ENCODE measurements around the gene ATP8B3.

Gene ATP8B3

DNA sequence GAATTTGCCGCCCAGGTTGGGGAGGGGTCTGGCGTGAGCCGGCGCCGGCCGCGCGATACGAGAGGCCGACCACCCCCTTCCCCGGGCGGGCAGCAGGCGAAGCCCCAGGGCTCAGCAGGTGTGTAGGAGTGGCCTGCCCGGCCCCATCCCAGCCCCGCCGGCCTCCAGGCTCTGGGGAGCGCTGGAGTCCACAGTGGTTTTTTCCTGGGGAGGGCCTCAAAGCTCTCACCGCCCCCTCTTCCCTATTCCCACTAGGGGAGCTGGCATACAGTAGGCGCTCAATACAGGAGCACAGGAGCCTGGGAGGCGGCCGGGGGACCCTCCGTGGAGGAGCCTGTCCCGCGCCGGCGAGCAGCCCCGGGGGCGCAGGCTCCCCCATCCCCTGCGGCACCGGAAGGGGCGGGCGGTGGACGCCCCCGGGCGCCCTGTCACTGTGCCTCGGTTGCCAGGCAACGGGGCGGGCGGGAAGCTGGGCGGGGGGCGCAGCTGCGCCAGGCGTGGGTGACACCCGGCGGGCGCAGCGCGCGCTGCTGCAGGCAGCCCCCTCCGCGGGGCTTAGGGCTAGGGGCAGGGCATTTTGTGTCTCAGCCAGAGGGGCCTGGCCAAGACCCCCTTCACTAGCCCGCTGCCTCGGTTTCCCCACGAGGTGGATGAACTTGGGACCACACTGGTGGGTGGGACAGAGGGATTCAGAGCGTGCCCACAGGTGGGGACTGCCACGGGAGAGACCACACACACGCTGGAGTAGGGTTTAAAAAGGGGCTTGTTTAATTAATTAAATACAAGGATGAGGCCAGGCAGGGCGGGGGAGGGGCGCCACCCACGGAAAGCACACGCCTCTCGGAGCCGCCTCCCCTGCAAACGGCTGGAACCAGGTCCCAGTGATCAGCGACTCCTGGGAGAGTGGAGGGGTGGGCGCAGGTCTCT lies 39.8 kb upstream of the ATP8B3 start:
- DNase-seq: no peak

DNA sequence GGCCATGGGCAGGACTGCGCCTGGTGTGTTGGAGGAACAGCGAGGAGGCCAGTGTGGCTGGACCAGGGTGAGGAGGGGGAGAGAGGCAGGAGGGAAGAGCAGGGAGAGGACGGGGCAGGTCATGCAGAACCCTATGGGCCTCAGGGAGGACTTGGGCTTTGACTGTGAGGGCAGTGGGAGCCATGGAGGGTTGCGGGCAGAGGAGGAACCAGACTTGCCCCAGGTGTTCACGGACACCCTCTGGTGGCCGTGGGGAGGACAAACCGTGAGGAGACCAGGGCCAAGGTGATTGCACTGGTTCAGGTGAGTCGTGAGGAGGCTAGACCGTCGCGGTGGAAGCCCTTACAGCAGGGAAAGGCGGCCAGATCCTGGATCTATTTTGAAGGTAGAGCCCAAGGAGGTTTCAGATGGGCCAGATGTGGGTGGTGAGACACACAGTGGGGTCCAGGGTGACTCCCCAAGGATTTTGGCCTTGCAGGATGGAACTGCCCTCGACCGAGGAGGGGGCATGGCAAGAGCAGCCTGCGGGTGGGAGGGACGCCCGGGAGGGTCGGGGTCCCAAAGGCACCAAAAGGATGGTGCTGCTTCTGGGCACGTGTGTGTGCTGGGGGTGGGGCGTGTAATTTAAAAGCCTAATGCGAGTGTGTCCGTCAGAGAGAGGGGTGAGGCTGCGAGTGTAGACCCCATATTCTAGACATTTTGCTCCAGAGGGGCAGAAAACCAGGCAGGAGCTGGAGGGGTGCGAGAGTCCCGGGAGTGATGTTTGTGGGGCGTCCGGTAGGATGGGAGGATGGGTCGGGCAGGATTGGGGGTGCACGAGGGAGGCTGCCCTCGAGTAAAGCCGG lies 39.0 kb upstream of the ATP8B3 start:
- no peak for DNase-seq

DNA sequence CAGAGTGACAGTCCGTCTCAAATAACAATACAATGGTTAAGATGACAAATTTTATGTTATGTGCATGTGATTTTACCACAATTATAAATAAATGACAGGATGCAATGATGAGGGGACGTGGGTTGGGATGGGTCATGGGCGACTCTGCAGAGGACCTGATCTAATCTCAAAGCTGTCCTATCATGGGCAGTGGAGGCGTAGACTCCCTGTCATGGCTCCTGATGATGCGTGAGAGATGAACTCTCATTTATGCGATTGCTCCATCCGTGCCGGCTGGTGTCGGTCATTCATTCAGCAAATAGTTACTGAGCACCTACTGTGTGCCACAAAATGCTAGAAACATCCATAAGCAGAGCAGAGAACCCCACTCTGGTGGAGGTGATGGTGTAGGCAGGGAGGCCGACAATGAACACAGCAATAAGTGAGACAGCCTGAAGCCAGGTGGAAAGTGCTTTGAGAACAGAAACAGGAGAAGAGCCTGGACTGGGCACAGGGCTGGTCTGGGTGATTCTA lies 37.9 kb upstream of the ATP8B3 start:
- DNase-seq: no peak

DNA sequence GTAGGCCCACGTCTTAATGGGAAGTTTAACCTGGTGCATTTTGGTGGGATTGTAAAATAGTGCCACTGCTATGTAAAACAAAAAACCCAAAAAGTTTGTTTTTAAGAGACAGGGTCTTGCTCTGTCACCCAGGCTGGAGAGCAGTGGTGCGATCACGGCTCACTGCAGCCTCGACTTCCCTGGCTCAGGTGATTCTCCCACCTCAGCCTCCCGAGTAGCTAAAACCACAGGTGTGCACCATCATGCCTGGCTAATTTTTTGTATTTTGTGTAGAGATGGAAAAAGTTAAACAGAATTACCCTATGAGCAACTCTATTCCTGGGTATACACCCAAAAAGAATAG lies 37.0 kb upstream of the ATP8B3 start:
- DNase-seq: no peak

DNA sequence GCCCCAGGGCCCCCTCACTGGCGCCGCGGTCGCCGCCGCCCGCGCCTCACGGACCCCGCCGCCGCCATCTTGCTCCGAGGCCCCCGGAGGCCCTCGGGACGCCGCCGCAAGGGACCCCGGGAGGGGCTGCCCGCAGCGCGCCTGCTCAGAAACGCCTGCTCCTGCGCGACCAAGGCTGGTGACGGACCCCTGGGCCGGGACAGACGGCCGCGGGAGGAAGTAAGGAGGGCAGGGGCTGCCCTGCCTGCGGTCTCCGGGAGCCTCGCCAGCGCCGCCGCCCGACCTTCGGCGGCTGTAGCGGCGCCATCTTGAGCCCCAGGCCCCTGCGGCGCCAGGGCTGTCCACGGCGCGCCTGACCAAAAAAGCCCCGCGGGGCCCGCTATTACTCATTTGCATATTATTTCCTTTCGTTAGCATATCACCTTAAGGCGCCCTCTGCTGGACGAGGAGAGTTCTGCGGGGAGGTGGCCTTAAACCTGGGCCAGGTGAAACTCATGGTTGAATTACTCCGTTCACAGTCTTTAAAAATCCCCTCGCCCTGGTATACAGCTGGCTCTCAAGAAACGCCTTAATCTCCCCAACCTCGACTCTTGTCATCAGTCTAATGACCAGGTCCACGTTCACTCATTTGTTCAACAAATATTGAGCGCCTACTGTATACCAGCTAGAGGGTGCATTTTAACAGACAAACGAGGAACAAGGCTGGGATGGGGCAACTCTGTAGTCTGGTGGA lies 36.5 kb upstream of the ATP8B3 start, which contains the start of gene REXO1:
REXO1 (minus strand) TSS at position 85 of the 733 bp plus-strand sequence. CDS start 125 bp downstream, outside the sequence.
- DNase-seq: peak; percentile 78

DNA sequence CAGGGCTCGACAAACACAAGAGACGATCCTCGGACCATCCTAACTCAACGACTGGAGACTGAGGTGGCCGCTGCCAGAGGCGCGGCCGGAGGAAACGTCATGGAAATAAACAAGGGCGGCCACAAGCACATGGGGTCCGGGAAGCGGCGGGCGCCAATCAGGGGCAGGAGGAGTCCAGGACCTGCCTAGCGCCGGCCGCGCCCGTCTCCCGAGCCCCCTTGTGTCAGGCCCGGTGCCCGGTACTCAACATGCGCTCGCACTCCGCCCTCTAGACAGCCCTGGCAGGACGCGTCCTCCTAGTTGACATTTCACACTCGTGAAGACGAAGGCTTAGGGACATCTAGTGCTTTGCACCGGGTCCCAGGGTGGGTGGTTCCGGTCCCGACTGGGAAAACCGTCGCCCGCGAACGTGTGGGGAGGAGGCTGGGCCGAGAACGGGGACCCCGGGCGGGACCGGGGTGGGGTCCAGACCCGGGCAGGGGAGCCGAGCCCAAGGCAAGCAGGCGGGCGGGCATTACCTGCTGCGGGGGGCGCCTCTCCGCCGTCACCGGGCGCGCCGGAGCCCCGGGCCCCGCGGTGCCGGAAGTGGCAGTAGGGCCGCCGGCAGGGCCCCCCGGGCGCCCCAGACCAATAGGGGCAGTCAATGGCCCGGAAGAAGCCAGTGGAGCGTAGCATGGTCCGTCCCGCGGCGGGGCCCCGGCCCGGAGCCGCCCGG lies 35.8 kb upstream of the ATP8B3 start:
- no peak for DNase-seq

DNA sequence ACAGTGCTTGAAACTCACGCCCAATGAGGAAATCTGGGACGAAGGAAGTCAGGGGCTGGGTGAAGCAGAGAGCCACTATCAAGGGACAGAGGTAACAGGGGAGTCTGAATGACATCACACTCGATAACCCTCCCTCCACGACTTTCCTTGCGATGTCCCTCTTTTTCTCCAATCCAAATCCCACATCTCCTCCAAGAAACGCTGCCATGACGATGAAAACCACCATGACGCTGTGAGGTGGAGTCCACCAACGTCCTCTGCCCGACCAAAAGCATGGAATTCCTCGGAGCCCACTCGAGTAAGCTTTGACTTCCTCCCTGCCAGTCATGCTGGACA lies 35.2 kb upstream of the ATP8B3 start:
- DNase-seq: no peak

DNA sequence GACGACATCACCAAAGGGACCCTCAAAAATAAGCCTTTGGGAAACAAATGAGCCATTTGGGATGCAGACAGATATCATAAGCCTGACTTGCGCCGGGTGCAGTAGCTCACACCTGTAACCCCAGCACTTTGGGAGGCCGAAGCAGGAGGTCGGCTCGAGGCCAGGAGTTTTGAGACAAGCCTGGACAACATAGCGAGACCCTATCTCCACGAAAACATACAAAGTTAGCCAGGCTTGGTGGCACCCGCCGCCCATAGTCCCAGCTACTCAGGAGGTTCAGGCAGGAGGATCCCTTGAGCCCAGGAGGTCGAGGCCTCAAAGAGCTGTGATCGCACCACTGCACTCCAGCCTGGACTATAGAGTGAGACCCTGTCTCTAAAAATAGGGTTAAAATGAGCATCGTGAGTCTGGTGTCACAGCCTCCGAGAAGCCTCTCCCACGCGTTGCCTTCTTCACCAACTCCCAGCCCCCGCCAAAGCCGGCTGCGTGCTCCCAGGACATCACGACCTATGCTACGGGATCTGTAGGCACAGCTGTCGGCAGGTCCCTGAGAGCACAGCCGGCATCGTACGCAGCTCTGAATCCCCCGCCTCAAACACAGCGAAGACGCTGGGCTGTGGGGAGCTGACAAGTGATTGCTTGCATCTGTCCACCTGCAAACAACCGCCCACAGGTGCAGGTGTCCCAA lies 34.6 kb upstream of the ATP8B3 start:
- DNase-seq: no peak

DNA sequence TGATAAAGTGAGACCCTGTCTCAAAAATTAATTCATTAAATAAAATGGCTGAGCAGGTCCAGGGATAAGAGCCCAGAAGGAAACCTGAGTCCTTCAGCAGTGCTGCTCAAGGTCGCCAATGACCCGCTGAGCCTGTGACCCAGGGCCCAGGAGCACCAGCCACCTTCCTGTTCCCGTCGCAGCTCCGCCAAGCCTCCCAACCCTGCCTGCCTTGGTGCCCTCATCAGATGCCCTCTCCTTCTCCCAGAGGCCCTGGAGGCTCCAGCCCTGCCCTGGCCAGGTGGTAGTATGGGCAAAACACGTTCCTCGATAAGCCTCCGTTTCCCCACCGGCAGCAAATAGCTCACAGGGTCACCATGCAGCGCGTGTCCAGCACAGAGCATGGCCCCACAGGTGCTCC lies 33.6 kb upstream of the ATP8B3 start:
- no peak for DNase-seq

DNA sequence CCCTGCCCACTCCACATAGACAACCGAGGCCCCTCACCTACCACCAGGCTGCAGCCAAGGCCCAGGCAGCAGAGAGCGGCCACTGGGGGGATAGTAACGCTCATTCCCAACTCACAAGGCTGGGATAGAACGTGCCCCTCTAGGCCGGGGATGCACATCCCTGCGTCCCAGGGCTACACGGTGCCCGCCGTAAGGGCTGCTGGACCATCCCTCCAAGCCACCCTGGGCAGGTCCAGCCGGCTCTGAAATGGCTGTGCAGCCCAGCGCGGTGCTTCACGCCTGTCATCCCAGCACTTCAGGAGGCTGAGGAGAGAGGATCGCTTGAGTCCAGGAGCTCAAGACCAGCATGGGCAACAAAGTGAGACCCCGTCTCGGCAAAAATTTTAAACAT lies 33.0 kb upstream of the ATP8B3 start:
- no peak for DNase-seq

DNA sequence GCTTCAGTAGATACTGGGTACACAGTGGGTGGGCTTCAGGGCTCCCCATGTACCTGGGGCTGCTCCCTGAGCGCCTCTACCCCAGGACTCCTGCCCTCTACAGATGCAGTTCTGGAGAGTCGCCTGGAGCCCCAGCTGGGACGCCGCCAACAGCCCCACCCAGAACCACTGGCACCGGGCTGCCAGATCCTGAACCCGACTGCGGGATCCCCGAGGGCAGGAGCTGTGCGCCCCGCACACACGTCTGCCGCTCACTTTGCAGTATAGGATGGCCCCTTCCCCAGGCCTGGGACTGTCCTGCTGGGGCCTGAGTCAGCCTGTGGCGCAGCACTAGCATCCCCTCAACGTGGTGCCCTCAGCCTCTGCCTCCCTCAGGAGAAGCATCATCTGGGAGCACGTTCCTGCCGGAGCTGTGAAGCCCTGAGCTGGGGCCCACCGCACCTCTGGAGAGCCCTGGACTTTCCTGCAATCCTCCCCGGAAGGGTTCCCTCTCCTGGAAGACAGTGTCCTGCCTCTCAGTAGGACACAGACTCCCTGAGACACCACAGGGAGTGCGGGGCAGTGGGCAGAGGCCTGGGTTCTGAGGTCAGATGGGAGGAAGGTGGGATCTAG lies 32.5 kb upstream of the ATP8B3 start:
- no peak for DNase-seq

DNA sequence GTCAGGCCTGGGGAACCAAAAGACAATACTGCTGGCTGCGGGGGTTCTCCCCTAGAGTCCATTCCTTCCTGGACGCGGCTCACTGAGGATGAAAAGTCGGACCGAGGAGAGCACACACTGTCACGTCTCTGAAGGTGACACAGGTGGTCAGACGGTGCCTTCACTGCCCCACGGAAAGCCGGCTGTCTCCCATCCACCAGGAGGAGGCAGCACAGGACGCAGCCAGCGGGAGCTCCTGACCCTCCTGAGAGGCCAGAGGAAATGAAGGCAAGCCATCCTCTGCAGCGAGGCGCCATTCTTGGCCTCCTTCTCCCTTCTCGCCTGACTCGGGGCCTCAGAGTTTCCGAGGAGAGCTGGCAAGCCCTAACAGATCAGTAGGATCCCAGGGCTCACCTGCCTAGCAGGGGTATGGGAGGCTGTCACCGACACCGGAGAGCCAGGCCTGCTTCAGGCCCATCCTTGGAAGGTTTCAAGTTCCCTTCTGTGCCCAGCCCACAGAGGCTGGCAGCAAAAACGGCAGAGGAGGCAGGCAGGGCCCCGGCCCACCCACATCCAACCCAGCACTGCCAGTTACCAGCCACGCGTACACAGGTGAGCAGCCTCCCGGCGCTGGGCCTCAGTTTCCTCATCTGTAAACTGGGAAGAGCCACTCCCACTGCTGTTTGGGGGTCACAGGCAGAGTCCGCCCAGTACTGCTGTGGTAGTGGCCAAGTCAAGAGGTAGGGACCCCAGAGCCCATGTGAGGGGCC lies 31.7 kb upstream of the ATP8B3 start:
- DNase-seq: no peak

DNA sequence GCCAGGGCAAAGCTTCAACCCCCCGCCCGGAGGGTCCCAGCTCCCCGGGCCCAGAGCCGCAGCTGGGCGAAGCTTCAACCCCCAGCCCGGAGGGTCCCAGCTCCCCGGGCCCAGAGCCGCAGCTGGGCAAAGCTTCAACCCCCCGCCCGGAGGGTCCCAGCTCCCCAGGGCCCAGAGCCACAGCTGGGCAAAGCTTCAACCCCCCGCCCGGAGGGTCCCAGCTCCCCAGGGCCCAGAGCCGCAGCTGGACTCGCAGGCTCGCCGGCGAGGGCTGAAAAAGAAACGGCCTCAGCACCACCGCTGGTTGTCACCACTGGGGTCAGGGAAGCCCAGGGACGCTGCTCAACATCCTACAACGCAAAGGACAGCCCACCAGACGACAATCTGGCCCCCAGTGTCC lies 31.0 kb upstream of the ATP8B3 start:
- DNase-seq: no peak

DNA sequence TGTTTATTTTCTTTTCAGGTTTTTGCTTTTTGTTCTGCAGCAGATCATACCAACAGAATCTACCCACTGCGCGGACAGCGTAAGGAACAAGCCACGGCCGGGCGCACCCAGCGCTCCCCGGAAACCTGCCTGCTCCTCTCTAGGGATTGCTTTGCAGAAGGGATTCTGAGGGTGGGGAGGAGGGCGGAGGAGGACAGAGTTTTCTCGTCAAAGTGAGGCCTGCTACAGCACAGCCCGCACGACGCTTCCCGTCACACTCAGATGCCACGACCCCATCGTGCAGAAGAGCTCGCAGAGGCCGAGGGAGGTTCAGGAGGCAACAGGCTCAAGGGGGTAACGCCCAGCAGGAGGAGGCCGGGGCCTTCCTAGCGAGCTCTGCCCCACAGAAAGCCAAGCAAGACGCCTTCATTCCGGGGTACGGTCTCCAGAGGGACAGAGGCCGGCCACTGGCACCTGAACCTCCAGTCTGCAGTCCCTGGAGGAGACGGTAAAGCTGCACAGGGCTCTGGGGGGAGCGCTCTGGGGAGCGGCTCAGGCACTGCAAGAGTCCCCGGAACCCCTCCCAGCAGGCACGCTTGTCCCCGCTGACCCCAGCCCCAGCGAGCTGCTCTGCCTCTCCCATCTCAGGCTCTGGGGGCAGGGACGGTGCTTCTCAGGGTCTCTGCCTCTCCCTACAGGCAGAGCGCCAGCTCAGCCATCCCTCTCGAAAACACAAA lies 29.3 kb upstream of the ATP8B3 start:
- no peak for DNase-seq

DNA sequence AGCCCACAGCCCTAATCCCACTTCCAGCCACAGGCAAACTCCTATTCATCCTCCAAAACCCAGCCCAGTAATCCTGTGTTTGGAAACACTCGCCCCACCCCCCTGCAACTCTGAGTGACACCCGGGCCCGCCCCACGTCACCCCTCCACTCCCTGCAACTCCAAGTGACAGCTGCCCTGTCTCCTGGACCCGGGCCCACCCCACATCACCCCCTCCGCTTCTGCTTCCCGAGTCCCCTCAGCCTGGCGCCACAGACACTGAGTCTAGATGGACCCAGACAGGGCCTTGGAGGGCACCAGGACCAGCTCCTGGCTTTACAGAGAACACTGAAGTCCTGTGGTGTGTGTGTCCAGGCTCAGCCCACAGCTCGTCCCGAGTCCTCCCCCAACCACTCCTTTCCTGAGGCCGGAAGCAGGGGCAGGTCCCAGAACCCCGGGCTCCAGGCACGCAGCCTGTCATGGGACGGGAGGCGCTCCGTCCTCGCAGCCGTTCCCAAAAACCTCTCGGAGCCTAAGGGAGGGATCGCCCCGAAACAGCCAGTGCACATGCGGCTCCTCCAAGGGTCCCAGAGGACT lies 28.6 kb upstream of the ATP8B3 start:
- DNase-seq: no peak

DNA sequence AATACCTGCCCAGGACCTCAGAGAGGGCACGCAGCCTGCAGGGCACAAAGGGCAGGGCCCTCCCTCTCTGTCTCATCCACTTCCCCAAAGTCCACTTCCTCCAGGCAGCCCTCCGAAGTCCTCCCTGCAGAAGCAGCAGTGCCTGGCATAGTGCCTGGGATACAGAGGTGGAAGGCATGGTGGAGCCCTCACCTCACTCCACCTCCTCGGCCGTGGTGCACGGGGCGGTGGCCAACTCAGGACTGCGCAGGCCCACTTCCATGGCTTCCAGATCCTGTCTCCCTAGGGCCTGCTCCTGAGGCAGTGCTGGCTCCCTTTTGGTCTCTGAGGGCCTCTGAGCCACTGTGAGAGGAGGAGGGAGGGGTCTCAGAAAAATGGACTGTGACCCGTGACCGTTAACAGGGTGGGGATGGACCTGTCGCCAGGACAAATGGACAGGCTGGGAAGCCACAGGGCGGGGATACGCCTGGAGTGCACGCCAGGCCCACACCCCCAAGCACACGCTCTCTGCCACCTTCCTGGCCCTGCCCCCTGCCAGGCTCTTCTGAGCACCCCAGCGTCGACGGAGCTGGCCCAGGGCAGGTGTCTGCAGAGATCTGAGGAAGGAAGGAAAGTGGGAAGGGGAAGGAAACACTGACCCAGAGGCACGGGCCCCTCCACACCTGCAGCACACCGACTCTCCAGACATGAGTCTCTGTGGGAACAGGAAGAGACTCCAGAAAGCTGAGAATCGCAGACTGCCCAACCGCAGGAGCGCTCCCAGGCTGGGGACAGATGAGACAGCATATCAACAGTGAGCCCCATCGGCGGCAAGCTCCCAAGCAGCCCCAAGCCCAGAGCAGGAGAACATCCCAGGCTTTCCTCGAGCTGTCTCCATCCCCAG lies 27.8 kb upstream of the ATP8B3 start:
- no peak for DNase-seq

DNA sequence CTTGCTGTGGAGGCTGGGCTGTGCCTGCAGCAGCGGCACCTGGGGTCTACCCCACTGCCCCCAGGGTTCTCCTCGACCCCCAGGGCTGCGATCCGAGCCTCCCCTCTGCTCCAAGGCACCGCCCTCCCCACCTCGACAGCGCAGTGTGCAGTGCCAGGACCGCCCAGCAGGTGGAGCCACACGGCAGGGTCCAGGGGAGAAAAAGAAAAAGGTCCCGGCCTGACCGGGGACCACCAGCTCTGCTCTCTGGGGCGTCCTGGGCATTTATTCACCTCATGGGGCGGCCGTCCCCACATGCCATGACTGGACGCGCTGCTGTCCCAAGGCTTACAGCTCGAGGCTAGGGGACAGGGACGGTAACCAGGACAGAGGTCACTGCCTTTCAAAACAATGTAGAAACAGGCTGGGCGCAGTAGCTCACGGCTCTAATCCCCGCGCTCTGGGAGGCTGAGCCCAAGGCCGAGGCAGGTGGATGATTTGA lies 25.6 kb upstream of the ATP8B3 start:
- no peak for DNase-seq

DNA sequence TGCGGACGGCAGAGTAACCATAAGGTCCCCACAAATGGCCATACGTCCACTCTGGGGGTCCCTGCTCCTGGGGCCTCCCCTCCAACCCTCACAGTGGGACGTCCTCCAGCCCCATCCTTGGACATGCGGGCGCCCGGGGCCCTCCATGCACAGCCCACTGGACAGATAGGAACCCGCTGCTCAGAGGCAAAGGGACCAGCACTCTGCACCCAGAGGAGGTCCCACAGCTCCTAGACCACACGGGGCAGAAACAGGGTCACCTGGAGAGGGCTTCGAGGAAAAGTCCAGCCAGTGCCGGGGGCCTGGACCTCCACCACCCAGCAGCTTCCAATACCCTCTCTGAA lies 25.1 kb upstream of the ATP8B3 start:
- DNase-seq: no peak

Measured in NCI-H2081 treated with DMSO at 0.1 percent for 48 hours (cell line).